Endodermal cell (in vitro differentiated cells): ENCODE results near the gene NRP1. TPM values are rescaled to one million over a fixed set of nuclear protein-coding genes. Genes with fewer than 3 reads are reported as not detected.

Experiments
- DNase-seq: peaks from one replicate; pipeline ENCODE4 v3.0.0-alpha.2; 2017
- H3K27ac ChIP-seq: 2 replicates; pipeline ENCODE4 v1.5.1; 2013; ENCODE audit warnings: mild to moderate bottlenecking, low read depth, low read length, moderate library complexity
- H3K27me3 ChIP-seq: 2 replicates; pipeline ENCODE4 v1.6.1; 2013; ENCODE audit warnings: mild to moderate bottlenecking, low read length, moderate library complexity; ENCODE audit not compliant: insufficient read depth, control insufficient read depth, poor library complexity, severe bottlenecking
- H3K36me3 ChIP-seq: 2 replicates; pipeline ENCODE4 v1.7.0; 2013; ENCODE audit warnings: mild to moderate bottlenecking, low read length, moderate library complexity; ENCODE audit not compliant: control insufficient read depth, insufficient read depth
- H3K4me1 ChIP-seq: one replicate; pipeline ENCODE4 v1.7.0; 2013; ENCODE audit warnings: low read length; ENCODE audit not compliant: control insufficient read depth, insufficient read depth
- H3K4me3 ChIP-seq: 2 replicates; pipeline ENCODE4 v1.5.1; 2013; ENCODE audit warnings: mild to moderate bottlenecking, low read length, moderate library complexity
- H3K9ac ChIP-seq: 2 replicates; pipeline ENCODE4 v1.6.1; 2013; ENCODE audit warnings: mild to moderate bottlenecking, low read length, moderate library complexity; ENCODE audit not compliant: poor library complexity, severe bottlenecking; ENCODE audit errors: extremely low read depth
- H3K9me3 ChIP-seq: 2 replicates; pipeline ENCODE4 v1.6.1; 2013; ENCODE audit warnings: mild to moderate bottlenecking, low read length, moderate library complexity; ENCODE audit not compliant: control insufficient read depth
- H3K27ac Mint-ChIP-seq: 2 replicates; pipeline ENCODE4 v1.8.0; 2020; ENCODE audit warnings: mixed read lengths
- H3K27me3 Mint-ChIP-seq: 2 replicates; pipeline ENCODE4 v1.8.0; 2021; ENCODE audit warnings: mild to moderate bottlenecking, mixed read lengths; ENCODE audit not compliant: insufficient read depth
- H3K36me3 Mint-ChIP-seq: 2 replicates; pipeline ENCODE4 v1.8.0; 2020; ENCODE audit warnings: low read depth, mixed read lengths
- H3K4me1 Mint-ChIP-seq: 2 replicates; pipeline ENCODE4 v1.8.0; 2020; ENCODE audit warnings: mixed read lengths
- H3K4me3 Mint-ChIP-seq: 2 replicates; pipeline ENCODE4 v1.8.0; 2020; ENCODE audit warnings: mild to moderate bottlenecking, moderate library complexity, mixed read lengths
- H3K9me3 Mint-ChIP-seq: 2 replicates; pipeline ENCODE4 v1.8.0; 2020; ENCODE audit warnings: mild to moderate bottlenecking, mixed read lengths
- CTCF ChIP-seq: fragments of 200-600 bp; sonication (generic); conservative IDR thresholded peaks from 2 replicates; pipeline ENCODE4 v1.5.0; 2021; ENCODE audit warnings: antibody characterized with exemption, mild to moderate bottlenecking
- WGBS, 2 experiments: methylation state at CpG; one replicate each; pipeline versions ENCODE4 v1.1.5 to v1.1.7; 2013; ENCODE audit warnings: missing lambda C conversion rate in 2 of 2, mixed read lengths in 1 of 2; ENCODE audit not compliant: insufficient coverage in 1 of 2, insufficient read length in 1 of 2; 5-methylcytosine and 5-hydroxymethylcytosine counted together
- total RNA-seq, 2 donors: library from RNA; stranded (reverse); fragmentation: NEBNext Ultra II Directional in 1 of 2; extraction: Animal tissue kit (Norgen Biotek cat#: 25700) in 1 of 2; gene quantifications; 2 replicates in 1 of 2; 3 replicates in 1 of 2; pipeline ENCODE4 v1.2.1, GENCODE V29; 2021

The NRP1 gene
- total RNA-seq, 2 donors from 2014 or later = 20.7 to 30.6 TPM

- H3K27ac Mint-ChIP-seq = no peak overlapping the region
- Histone ChIP-seq H3K36me3 (no peaks in the 10 kb centered on the region), H3K4me3 (no peak overlapping the region), H3K9me3 (no peaks in the 10 kb centered on the region), H3K27ac (no peak overlapping the region), H3K9ac (no peak overlapping the region), H3K27me3 (no peaks in the 10 kb centered on the region), H3K4me1 (no peaks in the 10 kb centered on the region)
- TF ChIP-seq CTCF = no peak
- H3K9me3 Mint-ChIP-seq = no peaks in the 10 kb centered on the region
- H3K4me3 Mint-ChIP-seq = no peak overlapping the region
- peaks cover 9% of the 10 kb centered on the region for H3K27me3 Mint-ChIP-seq
- no peaks in the 10 kb centered on the region for H3K4me1 Mint-ChIP-seq
- H3K36me3 Mint-ChIP-seq = no peaks in the 10 kb centered on the region
- no peak for DNase-seq
- WGBS, 2 experiments = 92 to 94% methylated on average over 4 to 5 of the region's 5 CpGs
These were observed 10.8 kb upstream of the NRP1 start for GRCh38 chr10:33345236-33345635.

- no peaks in the 10 kb centered on the region for H3K9me3 Mint-ChIP-seq
- H3K4me3 Mint-ChIP-seq = no peak overlapping the region
- WGBS, 2 experiments = 96 to 100% methylated on average over 1 to 2 of the region's 2 CpGs
- no peaks in the 10 kb centered on the region for H3K36me3 Mint-ChIP-seq
- peaks cover 14% of the 10 kb centered on the region for H3K27me3 Mint-ChIP-seq
- no peaks in the 10 kb centered on the region for H3K4me1 Mint-ChIP-seq
- Histone ChIP-seq H3K9ac (no peak overlapping the region), H3K27ac (no peak overlapping the region), H3K9me3 (no peaks in the 10 kb centered on the region), H3K4me3 (no peak overlapping the region), H3K36me3 (no peaks in the 10 kb centered on the region), H3K27me3 (no peaks in the 10 kb centered on the region), H3K4me1 (no peaks in the 10 kb centered on the region)
- TF ChIP-seq CTCF = no peak
- no peak overlapping the region for H3K27ac Mint-ChIP-seq
- DNase-seq = no peak
These were observed 10.2 kb upstream of the NRP1 start for GRCh38 chr10:33344676-33345075.

- Histone ChIP-seq H3K9me3 (no peaks in the 10 kb centered on the region), H3K4me3 (no peak overlapping the region), H3K4me1 (no peaks in the 10 kb centered on the region), H3K27me3 (peaks cover 11% of the 10 kb centered on the region), H3K9ac (no peak overlapping the region), H3K27ac (no peak overlapping the region), H3K36me3 (no peaks in the 10 kb centered on the region)
- WGBS, 2 experiments = no CpG with 5 or more reads among the region's 1 CpG
- H3K27ac Mint-ChIP-seq = no peak overlapping the region
- peaks cover 37% of the 10 kb centered on the region for H3K27me3 Mint-ChIP-seq
- no peaks in the 10 kb centered on the region for H3K9me3 Mint-ChIP-seq
- DNase-seq = no peak
- H3K36me3 Mint-ChIP-seq = no peaks in the 10 kb centered on the region
- no peak for TF ChIP-seq CTCF
- peaks cover 5% of the 10 kb centered on the region for H3K4me1 Mint-ChIP-seq
- H3K4me3 Mint-ChIP-seq = no peak overlapping the region
These were observed 7.2 kb upstream of the NRP1 start for GRCh38 chr10:33341637-33342036.
